ENCODE measurements around the gene CEP164. TPM values are rescaled to one million over a fixed set of nuclear protein-coding genes. Genes with fewer than 3 reads are reported as not detected.

Gene CEP164
- total and polyA plus RNA-seq, 2 of the 4 experiments (the other 2 are of a cell fraction), result 23.3 to 26.9 TPM

- no TSS peak for BruUV-seq (replicated peaks)
- WGBS, 2 experiments (ENCODE audit: extremely low coverage in 2 of 2, insufficient read length in 1 of 2), result 45% methylated on average over 5 of the region's 17 CpGs; no CpG with 5 or more reads in 1 of the 2 experiments
- H2BK120ac ChIP-seq (ENCODE audit: low read depth, low read length), result no peak overlapping the region
- H2BK15ac ChIP-seq (ENCODE audit: low read depth, low read length), result no peak overlapping the region
- CTCF ChIA-PET, result interaction anchor here (2.8 kb wide), 1 partner anchor 19 kb away, joined by 16 read pairs; no protein-coding TSS in a partner anchor
- H3K79me1 ChIP-seq (ENCODE audit: low read depth in 1 of 2, low read length in 2 of 2), result no peaks in the 10 kb centered on the region
- no peak overlapping the region for H2AFZ ChIP-seq (replicated peaks; ENCODE audit: low read length, poor library complexity)
- H4K8ac ChIP-seq (ENCODE audit: low read depth in 2 of 2, low read length in 2 of 2), result no peak overlapping the region
- no peak overlapping the region for H4K5ac ChIP-seq (ENCODE audit: low read depth, low read length)
- no peaks in the 10 kb centered on the region; the same call in 1 of the 2 replicates for H4K20me1 ChIP-seq (ENCODE audit: insufficient read depth, low read length)
- no peak overlapping the region for H2AK5ac ChIP-seq (ENCODE audit: low read depth, low read length)
- H2BK20ac ChIP-seq (ENCODE audit: low read depth, low read length), result no peak overlapping the region
- no peaks in the 10 kb centered on the region for H3K4me1 ChIP-seq (ENCODE audit: control insufficient read depth, insufficient read depth, low read length)
- no peak overlapping the region for H3K56ac ChIP-seq (ENCODE audit: extremely low read depth, insufficient read depth, low read length)
- H3K18ac ChIP-seq (ENCODE audit: low read depth, low read length), result no peak overlapping the region
- dilution Hi-C loops (cut with HindIII; ENCODE audit: low sequenced_read_pairs, unreplicated experiment) (no loop called here), intact Hi-C loops (cut with micrococcal nuclease) (no loop called here), in situ Hi-C loops (cut with MboI; ENCODE audit: low sequenced_read_pairs) (loop anchor here (10.0 kb wide), 1 partner anchor 360 kb away; no protein-coding TSS in a partner anchor)
- H3K9ac ChIP-seq (ENCODE audit: low read depth, low read length), result no peak overlapping the region
- no peak for ATAC-seq (ENCODE audit: low read depth)
- POLR2A ChIA-PET (ENCODE audit: unreplicated experiment), result no interaction called here
- no peak overlapping the region for H3K4ac ChIP-seq (ENCODE audit: low read depth, low read length)
- no peak overlapping the region for H4K91ac ChIP-seq (ENCODE audit: insufficient read depth, low read depth, low read length)
- no peaks in the 10 kb centered on the region for H3K9me3 ChIP-seq (ENCODE audit: control insufficient read depth, insufficient read depth, low read length)
- no peaks in the 10 kb centered on the region for H3K36me3 ChIP-seq (ENCODE audit: control insufficient read depth, insufficient read depth, low read length)
- H3K14ac ChIP-seq (replicated peaks; ENCODE audit: low read depth, low read length), result no peak overlapping the region
- H2BK5ac ChIP-seq (ENCODE audit: low read depth, low read length, poor library complexity, severe bottlenecking), result no peak overlapping the region
- TF ChIP-seq CHD1 (IDR thresholded peaks at IDR 0.05; ENCODE audit: low read depth, low read length) (no peak), CEBPB (IDR thresholded peaks at IDR 0.05; ENCODE audit: low read depth, low read length) (no peak), BHLHE40 (IDR thresholded peaks at IDR 0.05; ENCODE audit: low read depth, low read length) (no peak), MXI1 (IDR thresholded peaks at IDR 0.05; ENCODE audit: borderline replicate concordance, low read depth, low read length) (no peak), MAFK (IDR thresholded peaks at IDR 0.05; ENCODE audit: low read depth, low read length) (no peak), CTCF (conservative IDR thresholded peaks at IDR 0.05; ENCODE audit: low read depth, low read length) (no peak), RCOR1 (IDR thresholded peaks at IDR 0.05; ENCODE audit: insufficient replicate concordance, low read length) (no peak), SMC3 (IDR thresholded peaks at IDR 0.05; ENCODE audit: low read depth, low read length) (no peak)
- TF ChIP-seq, protein P1, sequence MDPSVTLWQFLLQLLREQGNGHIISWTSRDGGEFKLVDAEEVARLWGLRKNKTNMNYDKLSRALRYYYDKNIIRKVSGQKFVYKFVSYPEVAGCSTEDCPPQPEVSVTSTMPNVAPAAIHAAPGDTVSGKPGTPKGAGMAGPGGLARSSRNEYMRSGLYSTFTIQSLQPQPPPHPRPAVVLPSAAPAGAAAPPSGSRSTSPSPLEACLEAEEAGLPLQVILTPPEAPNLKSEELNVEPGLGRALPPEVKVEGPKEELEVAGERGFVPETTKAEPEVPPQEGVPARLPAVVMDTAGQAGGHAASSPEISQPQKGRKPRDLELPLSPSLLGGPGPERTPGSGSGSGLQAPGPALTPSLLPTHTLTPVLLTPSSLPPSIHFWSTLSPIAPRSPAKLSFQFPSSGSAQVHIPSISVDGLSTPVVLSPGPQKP (IDR thresholded peaks at IDR 0.05; ENCODE audit: borderline replicate concordance, low read depth, low read length), result no peak
- H3K4me3 ChIP-seq (ENCODE audit: insufficient read depth, low read depth, low read length), result no peak overlapping the region
- no peak for DNase-seq
- peaks cover 42% of the 10 kb centered on the region for H3K27me3 ChIP-seq (ENCODE audit: control insufficient read depth, insufficient read depth, low read length)
- H2AK9ac ChIP-seq (replicated peaks; ENCODE audit: low read depth, low read length, poor library complexity), result no peak overlapping the region
- no peak overlapping the region for H3K4me2 ChIP-seq (ENCODE audit: low read depth, low read length)
- no peaks in the 10 kb centered on the region for H3K9me1 ChIP-seq (ENCODE audit: insufficient read depth, low read length)
- H3K23ac ChIP-seq (ENCODE audit: low read depth, low read length), result no peak overlapping the region
- H3K27ac ChIP-seq (ENCODE audit: insufficient read depth, low read length), result no peak overlapping the region
These were observed 117.3 kb downstream of the CEP164 start for GRCh38 chr11:117444711-117445658.

All from IMR-90 (cell line).